NCI-H2196 (cell line): Measurements from ENCODE around the gene DOK6.

Experiments used
- DNase-seq: peaks from one replicate; lab custom pipeline; 2025; ENCODE audit not compliant: unreplicated experiment; lab: John Stamatoyannopoulos, UW

The DOK6 gene

GRCh38 chr18:69895066-69896047 lies 494.7 kb downstream of the DOK6 start:
- no peak for DNase-seq

GRCh38 chr18:69897397-69898108 lies 496.9 kb downstream of the DOK6 start:
- DNase-seq = no peak

GRCh38 chr18:69898241-69898861 lies 497.7 kb downstream of the DOK6 start:
- no peak for DNase-seq
